Neutrophil (primary cell): ENCODE data around the gene TMEM242.

Experiments used
- H3K27ac ChIP-seq: fragments of 200-600 bp; sonication (generic); 2 replicates; pipeline ENCODE4 v1.5.1; 2016; ENCODE audit warnings: mild to moderate bottlenecking, moderate library complexity
- H3K27me3 ChIP-seq: fragments of 200-600 bp; sonication (generic); 2 replicates; pipeline ENCODE4 v1.6.0; 2016; ENCODE audit warnings: mild to moderate bottlenecking
- H3K36me3 ChIP-seq: fragments of 200-600 bp; sonication (generic); 2 replicates; pipeline ENCODE4 v1.5.1; 2017
- H3K4me1 ChIP-seq, 2 experiments: fragments of 200-600 bp in 1 of 2; sonication (generic) in 1 of 2; 1 replicate in 1 of 2; 2 replicates in 1 of 2; pipeline versions ENCODE4 v1.5.1 to v1.6.1; 2013 to 2016; ENCODE audit warnings: low read depth in 1 of 2, low read length in 1 of 2, mild to moderate bottlenecking in 1 of 2, moderate library complexity in 1 of 2; ENCODE audit not compliant: control insufficient read depth in 1 of 2, insufficient read depth in 1 of 2
- H3K4me3 ChIP-seq, 2 experiments: fragments of 200-600 bp in 1 of 2; sonication (generic) in 1 of 2; 1 replicate in 1 of 2; 2 replicates in 1 of 2; pipeline ENCODE4 v1.5.1; 2013 to 2016; ENCODE audit warnings: low read depth in 1 of 2, low read length in 1 of 2, mild to moderate bottlenecking in 1 of 2, moderate library complexity in 1 of 2
- H3K9me3 ChIP-seq: fragments of 200-600 bp; sonication (generic); 2 replicates; pipeline ENCODE4 v1.5.1; 2016
- CTCF ChIP-seq: fragments of 200-600 bp; sonication (generic); IDR thresholded peaks from 2 replicates; pipeline ENCODE4 v1.5.1; 2016; ENCODE audit warnings: antibody characterized with exemption

Gene TMEM242

GRCh38 chr6:157330831-157331230, 7.5 kb upstream of the TMEM242 start:
- Histone ChIP-seq H3K4me1 (no peaks in the 10 kb centered on the region), H3K27ac (no peak overlapping the region)
- TF ChIP-seq CTCF: no peak

GRCh38 chr6:157329829-157330228, 6.5 kb upstream of the TMEM242 start:
- no peak for TF ChIP-seq CTCF
- H3K27ac ChIP-seq: no peak overlapping the region
- H3K4me3 ChIP-seq: no peak overlapping the region
- no peaks in the 10 kb centered on the region for H3K36me3 ChIP-seq
- H3K27me3 ChIP-seq: peaks cover 52% of the 10 kb centered on the region
- H3K4me1 ChIP-seq: no peaks in the 10 kb centered on the region
- no peaks in the 10 kb centered on the region for H3K9me3 ChIP-seq

More at GRCh38 chr6:157330831-157331230, 7.5 kb upstream of the TMEM242 start:
- no peaks in the 10 kb centered on the region for H3K36me3 ChIP-seq
- no peaks in the 10 kb centered on the region for H3K9me3 ChIP-seq
- no peak overlapping the region for H3K4me3 ChIP-seq
- H3K27me3 ChIP-seq: peaks cover 43% of the 10 kb centered on the region

- no peak overlapping the region for H3K27ac ChIP-seq
- no peak for TF ChIP-seq CTCF
- H3K4me3 ChIP-seq: no peak overlapping the region
- peaks cover 52% of the 10 kb centered on the region for H3K27me3 ChIP-seq
- H3K36me3 ChIP-seq: no peaks in the 10 kb centered on the region
- H3K4me1 ChIP-seq: peaks cover 0 to 7% of the 10 kb centered on the region in 2 experiments
- H3K9me3 ChIP-seq: no peaks in the 10 kb centered on the region
Observed at GRCh38 chr6:157328108-157328692, 4.9 kb upstream of the TMEM242 start.

- no peak for TF ChIP-seq CTCF
- Histone ChIP-seq H3K27ac (no peak overlapping the region), H3K36me3 (no peaks in the 10 kb centered on the region), H3K9me3 (no peaks in the 10 kb centered on the region), H3K27me3 (peaks cover 43% of the 10 kb centered on the region), H3K4me1 (peaks cover 6 to 14% of the 10 kb centered on the region in 2 experiments), H3K4me3 (no peak overlapping the region)
Observed at GRCh38 chr6:157326979-157327378, 3.7 kb upstream of the TMEM242 start.

DNA sequence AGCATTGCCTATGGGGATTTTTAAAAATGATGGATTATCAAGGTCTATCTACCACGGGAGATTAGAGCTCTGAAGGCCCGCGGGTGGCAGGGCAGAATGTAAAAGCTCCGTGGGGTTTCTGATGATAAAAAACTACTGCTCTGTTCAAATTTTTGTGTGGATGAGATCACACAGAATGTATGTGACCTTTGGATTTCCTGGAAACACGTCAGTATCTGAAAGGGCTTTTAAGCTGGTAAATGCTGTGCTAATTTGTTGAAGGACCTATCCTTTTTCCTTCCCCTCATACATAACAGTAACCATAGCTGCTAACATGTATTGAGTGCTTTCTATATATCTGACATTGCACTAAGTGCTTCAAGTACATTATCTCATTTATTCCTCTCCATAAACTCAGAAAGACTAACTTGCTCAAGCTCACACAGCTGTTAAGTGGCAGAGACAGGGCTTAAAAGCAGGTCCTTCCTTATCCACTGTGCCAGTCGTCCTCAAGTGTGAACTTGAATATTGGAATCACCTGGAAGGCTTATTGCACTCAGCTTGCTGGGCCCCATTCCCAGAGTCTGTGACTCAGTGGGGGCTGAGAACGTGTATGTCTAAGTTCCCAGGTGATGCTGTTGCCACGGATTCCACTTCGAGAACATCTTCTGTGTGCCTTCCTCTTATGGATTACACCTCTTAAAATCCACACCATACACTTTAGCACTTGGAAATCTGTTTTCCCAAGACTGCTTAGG, 1.9 kb upstream of the TMEM242 start:
- no peak for TF ChIP-seq CTCF
- no peaks in the 10 kb centered on the region for H3K36me3 ChIP-seq
- peaks cover 6 to 14% of the 10 kb centered on the region in 2 experiments for H3K4me1 ChIP-seq
- H3K27ac ChIP-seq: no peak overlapping the region
- H3K4me3 ChIP-seq: no peak overlapping the region
- H3K27me3 ChIP-seq: peaks cover 43% of the 10 kb centered on the region
- no peaks in the 10 kb centered on the region for H3K9me3 ChIP-seq
